ENCODE measurements around the gene SREBF1.

- TF ChIP-seq CTCF (IDR thresholded peaks at IDR 0.05): no peak
- TF ChIP-seq POLR2A (IDR thresholded peaks at IDR 0.05): no peak
Measured at GRCh38 chr17:17815436-17816200, 21.2 kb downstream of the SREBF1 start.
